Muscle of leg (tissue), 11 donors: ENCODE measurements around the gene THBS2. TPM values are rescaled to one million over a fixed set of nuclear protein-coding genes. Genes with fewer than 3 reads are reported as not detected.
A peak's percentile ranks its signal among the peaks of the same experiment; 100 is the strongest.

ENCODE experiments used
- DNase-seq: peaks from one replicate; pipeline ENCODE4 v3.0.0; 2013
- H3K27ac ChIP-seq: one replicate; pipeline ENCODE4 v1.5.1; 2013; ENCODE audit warnings: mild to moderate bottlenecking, low read length, control low read depth
- H3K27me3 ChIP-seq: one replicate; pipeline ENCODE4 v1.6.1; 2013; ENCODE audit warnings: low read length; ENCODE audit not compliant: control insufficient read depth, insufficient read depth
- H3K36me3 ChIP-seq: one replicate; pipeline ENCODE4 v1.6.1; 2013; ENCODE audit warnings: low read length; ENCODE audit not compliant: control insufficient read depth, insufficient read depth
- H3K4me1 ChIP-seq: one replicate; pipeline ENCODE4 v1.6.1; 2013; ENCODE audit warnings: low read length; ENCODE audit not compliant: control insufficient read depth, insufficient read depth
- H3K4me3 ChIP-seq: one replicate; pipeline ENCODE4 v1.5.1; 2013; ENCODE audit warnings: low read length, control low read depth
- H3K9me3 ChIP-seq: replicated peaks from 2 replicates; pipeline ENCODE4 v1.6.1; 2013; ENCODE audit warnings: low read depth, low read length; ENCODE audit not compliant: control insufficient read depth
- WGBS: methylation state at CpG from one replicate; pipeline ENCODE4 v1.1.5; 2013; ENCODE audit warnings: missing lambda C conversion rate; ENCODE audit not compliant: insufficient coverage; 5-methylcytosine and 5-hydroxymethylcytosine counted together
- polyA plus RNA-seq, 8 donors: library from polyadenylated mRNA; unstranded; fragments of 120-200 nt; gene quantifications; one replicate each; pipeline versions ENCODE4 v1.2.1 to v1.2.3, GENCODE V29; 2013; ENCODE audit warnings: inconsistent platforms in 1 of 8, low replicate concordance in 1 of 8; ENCODE audit not compliant: insufficient read length in 8 of 8, insufficient read depth in 1 of 8
- total RNA-seq: library from RNA; stranded (reverse); fragments of 120-200 nt; gene quantifications from one replicate; pipeline ENCODE4 v1.2.4, GENCODE V29; 2013

The THBS2 gene
- total and polyA plus RNA-seq, 9 donors: 20.2 to 128 (median 49.5) TPM

DNA sequence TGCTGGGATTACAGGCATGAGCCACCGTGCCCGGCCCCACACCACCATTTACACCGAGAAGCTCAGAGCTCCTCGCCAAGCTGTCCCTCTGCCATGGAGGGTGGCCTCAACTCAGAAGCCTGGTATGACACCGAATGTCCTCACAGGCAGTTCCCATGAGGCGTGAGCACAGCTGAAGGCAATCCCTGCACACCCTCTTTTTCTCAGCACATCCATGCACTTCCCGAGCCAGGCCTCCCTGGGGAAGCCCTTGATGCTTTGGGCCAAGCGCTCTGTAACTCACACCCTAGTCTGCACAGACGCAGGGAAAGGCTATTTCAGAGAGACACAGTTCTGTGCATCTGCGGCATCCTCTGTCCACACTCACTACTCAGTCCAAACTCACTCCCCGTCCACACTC is 18.4 kb downstream of the THBS2 start:
- 79% methylated on average over 10 of the region's 11 CpGs for WGBS
- Histone ChIP-seq H3K27ac (no peak overlapping the region), H3K27me3 (no peaks in the 10 kb centered on the region), H3K9me3 (no peaks in the 10 kb centered on the region), H3K4me3 (no peak overlapping the region), H3K4me1 (peaks cover 6% of the 10 kb centered on the region), H3K36me3 (peaks cover 32% of the 10 kb centered on the region)
- DNase-seq: no peak

DNA sequence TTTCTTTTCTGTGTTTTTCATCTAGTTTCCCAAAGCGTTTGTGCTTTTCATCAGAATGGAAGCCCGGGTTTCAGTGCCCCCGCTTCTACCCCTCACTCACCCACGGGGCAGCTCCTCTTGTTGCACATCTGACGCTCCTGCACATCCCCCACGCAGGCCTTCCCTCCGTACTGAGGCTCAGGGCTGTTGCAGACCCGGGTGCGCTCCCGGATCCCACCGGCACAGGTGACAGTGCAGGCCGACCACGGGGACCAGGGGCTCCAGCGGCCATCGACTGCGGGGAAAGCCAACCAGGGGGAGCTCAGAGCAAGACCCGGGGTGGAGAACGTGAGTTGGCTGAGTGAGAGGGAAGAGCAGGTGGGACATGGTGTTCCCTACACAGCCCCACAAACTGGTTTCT is 19.0 kb downstream of the THBS2 start:
- Histone ChIP-seq H3K27me3 (no peaks in the 10 kb centered on the region), H3K4me3 (no peak overlapping the region), H3K9me3 (no peaks in the 10 kb centered on the region), H3K36me3 (peaks cover 29% of the 10 kb centered on the region), H3K27ac (no peak overlapping the region), H3K4me1 (peaks cover 6% of the 10 kb centered on the region)
- WGBS: 91% methylated on average over 16 of the region's 18 CpGs
- no peak for DNase-seq

DNA sequence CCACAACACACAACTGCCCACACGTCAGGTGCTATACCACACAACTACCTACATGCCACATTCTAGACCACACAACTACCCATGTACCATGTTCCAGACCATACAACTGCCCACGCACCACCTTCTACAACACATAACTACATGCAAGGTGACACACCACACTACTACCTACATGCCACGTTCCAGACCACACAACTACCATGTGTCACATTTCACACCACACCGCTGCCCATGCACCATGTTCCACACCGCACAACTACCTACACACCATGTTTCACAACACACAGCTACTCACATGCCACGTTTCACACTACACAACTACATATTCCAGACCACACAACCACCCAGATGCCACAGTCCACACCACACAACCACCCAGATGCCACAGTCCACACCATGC is 19.8 kb downstream of the THBS2 start:
- no peak for DNase-seq
- peaks cover 11% of the 10 kb centered on the region for H3K4me1 ChIP-seq
- peaks cover 27% of the 10 kb centered on the region for H3K36me3 ChIP-seq
- 100% methylated on average over 6 of the region's 6 CpGs for WGBS
- H3K9me3 ChIP-seq: no peaks in the 10 kb centered on the region
- no peak overlapping the region for H3K27ac ChIP-seq
- H3K4me3 ChIP-seq: no peak overlapping the region
- no peaks in the 10 kb centered on the region for H3K27me3 ChIP-seq

DNA sequence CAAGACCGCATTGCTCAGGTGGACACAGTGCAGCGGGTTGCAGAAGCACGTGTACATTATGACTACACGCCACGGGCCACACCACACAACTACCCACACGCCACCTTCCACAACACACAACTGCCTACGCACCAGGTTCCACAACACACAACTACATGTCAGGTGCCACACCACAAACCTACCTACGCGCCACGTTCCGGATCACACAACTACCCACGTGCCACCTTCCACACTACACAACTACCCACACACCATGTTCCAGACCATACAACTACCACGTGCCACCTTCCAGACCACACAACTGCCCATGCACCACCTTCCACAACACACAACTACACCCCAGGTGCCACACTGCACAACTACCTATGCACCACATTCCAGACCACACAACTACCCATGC is 20.5 kb downstream of the THBS2 start:
- H3K9me3 ChIP-seq: no peaks in the 10 kb centered on the region
- no peak overlapping the region for H3K4me3 ChIP-seq
- peaks cover 11% of the 10 kb centered on the region for H3K4me1 ChIP-seq
- 98% methylated on average over 13 of the region's 13 CpGs for WGBS
- no peak for DNase-seq
- peaks cover 31% of the 10 kb centered on the region for H3K36me3 ChIP-seq
- H3K27ac ChIP-seq: no peak overlapping the region
- no peaks in the 10 kb centered on the region for H3K27me3 ChIP-seq

- no peak overlapping the region for H3K4me3 ChIP-seq
- H3K4me1 ChIP-seq: peaks cover 11% of the 10 kb centered on the region
- no peak for DNase-seq
- no peaks in the 10 kb centered on the region for H3K9me3 ChIP-seq
- H3K36me3 ChIP-seq: peaks cover 33% of the 10 kb centered on the region
- no peaks in the 10 kb centered on the region for H3K27me3 ChIP-seq
- 94% methylated on average over 20 of the region's 22 CpGs for WGBS
- H3K27ac ChIP-seq: no peak overlapping the region
These were observed 21.1 kb downstream of the THBS2 start for GRCh38 chr6:169232507-169232931.

- DNase-seq: no peak
- H3K27me3 ChIP-seq: no peaks in the 10 kb centered on the region
- H3K27ac ChIP-seq: no peak overlapping the region
- no peaks in the 10 kb centered on the region for H3K9me3 ChIP-seq
- WGBS: 97% methylated on average over 54 of the region's 55 CpGs
- no peak overlapping the region for H3K4me3 ChIP-seq
- peaks cover 35% of the 10 kb centered on the region for H3K36me3 ChIP-seq
- H3K4me1 ChIP-seq: peaks cover 11% of the 10 kb centered on the region
These were observed 21.7 kb downstream of the THBS2 start for GRCh38 chr6:169231790-169232506.

- H3K4me1 ChIP-seq: peaks cover 11% of the 10 kb centered on the region
- H3K9me3 ChIP-seq: no peaks in the 10 kb centered on the region
- H3K27me3 ChIP-seq: no peaks in the 10 kb centered on the region
- WGBS: 60% methylated on average over 27 of the region's 33 CpGs
- peak; percentile 80 for DNase-seq
- H3K36me3 ChIP-seq: peaks cover 35% of the 10 kb centered on the region
- no peak overlapping the region for H3K4me3 ChIP-seq
- no peak overlapping the region for H3K27ac ChIP-seq
These were observed 22.5 kb downstream of the THBS2 start for GRCh38 chr6:169230946-169231789.

DNA sequence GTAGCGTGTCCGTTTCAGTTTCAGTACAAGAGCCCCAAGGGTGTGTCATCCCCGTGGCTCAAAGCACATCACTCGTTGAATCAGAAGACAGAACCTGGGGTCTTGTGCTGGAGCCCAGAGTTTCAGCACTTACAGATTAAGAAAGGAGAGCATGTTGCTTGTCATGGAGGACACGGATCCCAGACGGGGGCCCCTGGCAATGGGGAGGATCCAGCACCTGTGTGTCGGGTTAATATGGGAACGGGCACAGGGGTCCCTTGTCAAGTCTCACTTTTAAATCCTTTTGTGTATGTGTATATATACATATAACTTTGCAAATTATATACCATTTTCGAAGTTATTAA is 23.4 kb downstream of the THBS2 start:
- Histone ChIP-seq H3K27me3 (no peaks in the 10 kb centered on the region), H3K4me3 (no peak overlapping the region), H3K4me1 (peaks cover 11% of the 10 kb centered on the region), H3K27ac (no peak overlapping the region), H3K36me3 (peaks cover 42% of the 10 kb centered on the region), H3K9me3 (no peaks in the 10 kb centered on the region)
- DNase-seq: no peak
- 33% methylated on average over 2 of the region's 9 CpGs for WGBS

GRCh38 chr6:169229615-169230321 is 23.9 kb downstream of the THBS2 start:
- Histone ChIP-seq H3K27ac (peak overlapping the region; percentile 29), H3K4me1 (peaks cover 14% of the 10 kb centered on the region), H3K36me3 (peaks cover 47% of the 10 kb centered on the region), H3K9me3 (no peaks in the 10 kb centered on the region), H3K4me3 (no peak overlapping the region), H3K27me3 (no peaks in the 10 kb centered on the region)
- peak; percentile 88 for DNase-seq
- WGBS: 39% methylated on average over 7 of the region's 13 CpGs

- WGBS: 97% methylated on average over 9 of the region's 15 CpGs
- no peak overlapping the region for H3K4me3 ChIP-seq
- H3K9me3 ChIP-seq: peaks cover 2% of the 10 kb centered on the region
- no peak for DNase-seq
- no peaks in the 10 kb centered on the region for H3K27me3 ChIP-seq
- no peak overlapping the region for H3K27ac ChIP-seq
- peaks cover 37% of the 10 kb centered on the region for H3K36me3 ChIP-seq
- peaks cover 17% of the 10 kb centered on the region for H3K4me1 ChIP-seq
These were observed 26.5 kb downstream of the THBS2 start for GRCh38 chr6:169227116-169227515.
